Bronchial epithelial cell (primary cell): ENCODE measurements around the gene SPOCK2. TPM values are rescaled to one million over a fixed set of nuclear protein-coding genes. Genes with fewer than 3 reads are reported as not detected.

Source experiments
- DNase-seq: peaks from one replicate; pipeline ENCODE4 v3.0.0-alpha.2; 2010; ENCODE audit warnings: low read depth
- FAIRE-seq: peaks from 2 replicates; lab custom pipeline; 2011; peaks lifted over from hg19 to GRCh38; lab: Jason Lieb, UNC
- H3K27me3 ChIP-seq: 2 replicates; pipeline ENCODE4 v1.5.1; 2011; ENCODE audit warnings: low read length; ENCODE audit not compliant: control insufficient read depth, insufficient read depth
- H3K36me3 ChIP-seq: 2 replicates; pipeline ENCODE4 v1.5.1; 2011; ENCODE audit warnings: low read length; ENCODE audit not compliant: control insufficient read depth, insufficient read depth
- H3K4me3 ChIP-seq: 2 replicates; pipeline ENCODE4 v1.5.1; 2011; ENCODE audit warnings: mild to moderate bottlenecking, low read depth, low read length, control low read depth
- total RNA-seq: library from RNA; depleted of rRNA; stranded (reverse); fragments of >200 nt; gene quantifications from 2 replicates; pipeline ENCODE4 v1.2.1, GENCODE V29; 2014
- TF ChIP-seq, protein P1 (sequence below): IDR thresholded peaks from 2 replicates; pipeline ENCODE4 v1.5.1; 2011; ENCODE audit warnings: mild to moderate bottlenecking, moderate library complexity, low read length, control low read depth, inconsistent platforms; ENCODE audit not compliant: insufficient read depth, severe bottlenecking

The SPOCK2 gene
- total RNA-seq, 1 donor from 2014 or later = 0.26 TPM

GRCh38 chr10:72127571-72127970 lies 39.2 kb upstream of the SPOCK2 start:
- DNase-seq (no peak), FAIRE-seq (no peak)
- H3K27me3 ChIP-seq = no peaks in the 10 kb centered on the region
- TF ChIP-seq, protein P1, sequence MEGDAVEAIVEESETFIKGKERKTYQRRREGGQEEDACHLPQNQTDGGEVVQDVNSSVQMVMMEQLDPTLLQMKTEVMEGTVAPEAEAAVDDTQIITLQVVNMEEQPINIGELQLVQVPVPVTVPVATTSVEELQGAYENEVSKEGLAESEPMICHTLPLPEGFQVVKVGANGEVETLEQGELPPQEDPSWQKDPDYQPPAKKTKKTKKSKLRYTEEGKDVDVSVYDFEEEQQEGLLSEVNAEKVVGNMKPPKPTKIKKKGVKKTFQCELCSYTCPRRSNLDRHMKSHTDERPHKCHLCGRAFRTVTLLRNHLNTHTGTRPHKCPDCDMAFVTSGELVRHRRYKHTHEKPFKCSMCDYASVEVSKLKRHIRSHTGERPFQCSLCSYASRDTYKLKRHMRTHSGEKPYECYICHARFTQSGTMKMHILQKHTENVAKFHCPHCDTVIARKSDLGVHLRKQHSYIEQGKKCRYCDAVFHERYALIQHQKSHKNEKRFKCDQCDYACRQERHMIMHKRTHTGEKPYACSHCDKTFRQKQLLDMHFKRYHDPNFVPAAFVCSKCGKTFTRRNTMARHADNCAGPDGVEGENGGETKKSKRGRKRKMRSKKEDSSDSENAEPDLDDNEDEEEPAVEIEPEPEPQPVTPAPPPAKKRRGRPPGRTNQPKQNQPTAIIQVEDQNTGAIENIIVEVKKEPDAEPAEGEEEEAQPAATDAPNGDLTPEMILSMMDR = no peak
- peaks cover 1% of the 10 kb centered on the region for H3K36me3 ChIP-seq
- H3K4me3 ChIP-seq = no peak overlapping the region

GRCh38 chr10:72126872-72127232 lies 38.5 kb upstream of the SPOCK2 start:
- no peak for FAIRE-seq
- H3K4me3 ChIP-seq = no peak overlapping the region
- TF ChIP-seq, protein P1 = no peak

GRCh38 chr10:72126184-72126871 lies 38.0 kb upstream of the SPOCK2 start:
- peak; percentile 59 for DNase-seq
- Histone ChIP-seq H3K36me3 (peaks cover 1% of the 10 kb centered on the region), H3K4me3 (no peak overlapping the region), H3K27me3 (no peaks in the 10 kb centered on the region)
- no peak for FAIRE-seq
- TF ChIP-seq, protein P1 = peak; percentile 40

More at GRCh38 chr10:72126872-72127232, 38.5 kb upstream of the SPOCK2 start:
- Histone ChIP-seq H3K27me3 (no peaks in the 10 kb centered on the region), H3K36me3 (peaks cover 1% of the 10 kb centered on the region)
- no peak for DNase-seq

DNA sequence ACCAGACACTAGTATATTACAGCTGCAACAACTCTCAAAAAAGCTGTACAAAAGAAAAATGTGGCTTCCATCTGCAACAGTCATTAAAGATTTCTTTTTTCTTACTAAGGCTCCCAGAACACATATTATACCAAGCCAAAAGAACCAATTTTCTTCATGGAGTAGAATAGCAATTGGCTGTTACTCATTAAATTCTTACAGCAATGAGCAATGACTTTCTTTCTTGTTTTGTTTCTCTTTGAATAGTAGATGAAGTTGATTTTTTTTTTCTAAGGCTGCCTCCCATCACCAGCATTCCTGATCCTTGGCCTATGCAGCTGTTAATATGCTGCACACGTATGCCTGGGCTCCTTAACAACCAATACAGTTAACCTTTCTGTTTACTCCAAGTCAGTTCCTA lies 36.6 kb upstream of the SPOCK2 start:
- FAIRE-seq = no peak
- Histone ChIP-seq H3K4me3 (no peak overlapping the region), H3K27me3 (no peaks in the 10 kb centered on the region), H3K36me3 (peaks cover 1% of the 10 kb centered on the region)
- no peak for DNase-seq
- TF ChIP-seq, protein P1 = no peak

DNA sequence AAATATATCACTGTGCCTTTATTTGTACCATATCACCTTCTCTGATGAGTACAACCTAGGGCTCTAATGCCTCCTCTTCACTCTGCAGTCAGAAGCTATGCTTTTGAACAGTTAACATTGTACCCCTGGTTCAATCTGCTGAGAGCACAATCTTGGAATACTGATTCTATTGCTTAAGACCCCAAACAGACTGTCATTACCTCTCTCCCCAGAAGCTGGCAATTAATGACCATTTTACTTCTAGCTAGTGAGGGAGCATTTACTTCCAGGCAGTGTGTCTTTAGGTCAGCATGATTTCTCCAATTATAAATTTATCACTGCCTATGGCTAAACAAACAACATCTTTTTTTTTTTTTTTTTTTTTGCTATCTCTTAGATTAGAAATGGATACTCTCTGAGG lies 36.0 kb upstream of the SPOCK2 start:
- FAIRE-seq = no peak
- no peaks in the 10 kb centered on the region for H3K27me3 ChIP-seq

More for the DNA sequence above, 36.0 kb upstream of the SPOCK2 start:
- no peak overlapping the region for H3K4me3 ChIP-seq
- TF ChIP-seq, protein P1 = no peak
- DNase-seq = no peak
- peaks cover 1% of the 10 kb centered on the region for H3K36me3 ChIP-seq
